ENCODE measurements around the gene EFCAB6. TPM values are rescaled to one million over a fixed set of nuclear protein-coding genes. Genes with fewer than 3 reads are reported as not detected.

The EFCAB6 gene
- total and polyA plus RNA-seq, 10 of the 15 experiments (the other 5 are each of a cell fraction or from before 2014, with no cell fraction given), result 0.05 to 0.42 (median 0.19) TPM

- TF ChIP-seq MYC (IDR thresholded peaks at IDR 0.05; ENCODE audit: insufficient read depth, insufficient read length, insufficient replicate concordance, low read length, severe bottlenecking) (no peak), BCL3 (IDR thresholded peaks at IDR 0.05; ENCODE audit: borderline replicate concordance, insufficient read depth, low read depth, low read length, poor library complexity, severe bottlenecking) (no peak), FOXM1 (IDR thresholded peaks at IDR 0.05; ENCODE audit: low read depth, low read length) (no peak), POLR2AphosphoS5 (IDR thresholded peaks at IDR 0.05; ENCODE audit: low read length) (no peak), NFIC (IDR thresholded peaks at IDR 0.05; ENCODE audit: low read depth, low read length) (no peak), IKZF2 (IDR thresholded peaks at IDR 0.05) (no peak), ZZZ3 (IDR thresholded peaks at IDR 0.05; ENCODE audit: control insufficient read depth, insufficient read length, low read depth) (no peak)
These were observed 37.7 kb downstream of the EFCAB6 start (continued) for GRCh38 chr22:43774318-43774915.

GRCh38 chr22:43772831-43773230, 39.3 kb downstream of the EFCAB6 start:
- H3K4me2 ChIP-seq (ENCODE audit: control insufficient read depth, insufficient read depth), result 0 out of 2 replicates have a peak overlapping the region, but pooled peaks have one; percentile 38
- no peaks in the 10 kb centered on the region for H3K27me3 ChIP-seq (replicated peaks in 1 of 2; ENCODE audit: control insufficient read depth in 2 of 2, insufficient read depth in 2 of 2, low read length in 1 of 2)
- DNase-seq (ENCODE audit: low read depth, low spot score), result no peak
- H3K27ac ChIP-seq (ENCODE audit: control insufficient read depth, insufficient read depth), result no peak overlapping the region
- H2AFZ ChIP-seq (ENCODE audit: control insufficient read depth, low read depth, low read length), result no peak overlapping the region
- ATAC-seq, result 0 out of 3 replicates have a peak, but pooled peaks have one; percentile 34
- H3K36me3 ChIP-seq (ENCODE audit: control insufficient read depth in 2 of 2, insufficient read depth in 2 of 2, low read length in 1 of 2), result no peaks in the 10 kb centered on the region
- H3K4me3 ChIP-seq, result no peak overlapping the region
- in situ Hi-C loops (cut with MboI) (no loop called here), intact Hi-C loops (cut with micrococcal nuclease; ENCODE audit: unreplicated experiment) (no loop called here)
- no peaks in the 10 kb centered on the region; the same call in 2 of the 3 replicates for H3K9me3 ChIP-seq (replicated peaks; ENCODE audit: control insufficient read depth, insufficient read depth, low read length)
- no TSS peak for BruUV-seq (replicated peaks)
- H3K9ac ChIP-seq (ENCODE audit: control insufficient read depth, insufficient read depth, low read length), result no peak overlapping the region
- ChIA-PET RAD21 (ENCODE audit: unreplicated experiment) (no interaction called here), POLR2A (no interaction called here), CTCF (interaction anchor here (0.6 kb wide), 1 partner anchor 9 kb away, joined by 3 read pairs; no protein-coding TSS in a partner anchor), SMC1A (ENCODE audit: uncharacterized antibody, unreplicated experiment) (interaction anchor here (1.6 kb wide), 1 partner anchor 21 kb away, joined by 4 read pairs; no protein-coding TSS in a partner anchor)
- no peaks in the 10 kb centered on the region for H3K79me2 ChIP-seq (ENCODE audit: control insufficient read depth, insufficient read depth, low read length)
- H3K4me1 ChIP-seq (ENCODE audit: control insufficient read depth, insufficient read depth, low read length), result no peaks in the 10 kb centered on the region
- no peaks in the 10 kb centered on the region for H4K20me1 ChIP-seq (ENCODE audit: control insufficient read depth, insufficient read depth)
- WGBS (ENCODE audit: insufficient coverage, insufficient replicate concordance, low lambda C conversion rate, missing lambda C conversion rate), result 8% methylated on average over 6 of the region's 6 CpGs
- peak; percentile 59 for FAIRE-seq
- TF ChIP-seq CBFB (IDR thresholded peaks at IDR 0.05; ENCODE audit: low read depth), result no peak
- TF ChIP-seq SPI1 (IDR thresholded peaks at IDR 0.05; ENCODE audit: borderline replicate concordance, insufficient read depth, low read depth, low read length), result peak; percentile 25; the same call in 1 of the 2 replicates

Measured in GM12878 (cell line).